HG03457 (cell line): ENCODE results near the gene ZFYVE21.
A peak's percentile ranks its signal among the peaks of the same experiment; 100 is the strongest.

ENCODE experiments used
- ATAC-seq: cut with Tn5 transposase; IDR thresholded peaks from one replicate; pipeline ENCODE4 v1.9.1; 2021; ENCODE audit warnings: moderate number of reproducible peaks; ENCODE audit not compliant: unreplicated experiment

The ZFYVE21 gene

DNA sequence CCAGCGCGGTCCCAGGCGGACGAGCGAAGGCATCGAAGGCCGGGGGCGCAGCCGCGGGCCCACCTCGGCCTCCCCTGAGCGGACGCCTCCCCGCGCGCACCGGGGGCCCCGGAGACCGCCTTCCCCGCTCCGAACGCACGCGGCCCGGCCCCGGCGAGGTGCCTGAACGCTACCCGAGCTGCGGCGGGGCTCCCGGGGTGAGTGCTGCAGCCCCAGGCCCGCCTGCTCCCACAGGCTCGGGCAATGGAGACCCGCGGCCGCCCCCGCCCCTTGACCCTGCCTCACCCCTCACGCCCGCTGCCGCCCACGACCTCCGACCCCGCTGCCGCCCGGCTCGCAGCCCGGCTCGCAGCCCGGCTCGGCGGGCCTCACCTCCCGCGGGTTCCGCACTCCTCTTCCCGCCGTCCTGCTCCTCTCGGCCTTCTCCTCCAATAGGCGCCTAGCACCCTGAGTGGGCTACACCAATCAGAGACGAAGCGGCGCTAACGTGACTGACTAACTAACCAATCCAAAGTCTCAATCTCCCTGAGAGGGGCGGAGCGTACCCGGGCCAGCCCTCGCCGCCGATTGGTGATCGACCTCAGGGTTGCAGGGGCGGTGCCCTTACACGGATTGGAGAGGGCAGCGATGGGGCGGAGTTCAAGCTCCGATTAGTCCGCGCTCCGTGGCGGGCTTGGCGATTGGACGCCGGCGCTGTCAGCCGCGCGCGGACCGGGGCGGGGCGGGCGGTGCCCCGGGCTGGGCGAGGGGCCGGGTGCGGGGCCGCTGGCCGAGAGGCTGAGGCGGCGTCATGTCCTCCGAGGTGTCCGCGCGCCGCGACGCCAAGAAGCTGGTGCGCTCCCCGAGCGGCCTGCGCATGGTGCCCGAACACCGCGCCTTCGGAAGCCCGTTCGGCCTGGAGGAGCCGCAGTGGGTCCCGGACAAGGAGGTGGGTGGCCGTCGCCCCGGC lies at the start of gene ZFYVE21, which contains the start of gene XRCC3:
Gene ZFYVE21, plus strand, starts transcription at position 759 of the 949 bp plus-strand sequence. Its CDS starts 32 bp downstream, at position 791.
Gene XRCC3, minus strand, starts transcription at position 400 of the 949 bp plus-strand sequence. CDS start 4,364 bp downstream, outside the sequence.
- peak; percentile 89 for ATAC-seq

DNA sequence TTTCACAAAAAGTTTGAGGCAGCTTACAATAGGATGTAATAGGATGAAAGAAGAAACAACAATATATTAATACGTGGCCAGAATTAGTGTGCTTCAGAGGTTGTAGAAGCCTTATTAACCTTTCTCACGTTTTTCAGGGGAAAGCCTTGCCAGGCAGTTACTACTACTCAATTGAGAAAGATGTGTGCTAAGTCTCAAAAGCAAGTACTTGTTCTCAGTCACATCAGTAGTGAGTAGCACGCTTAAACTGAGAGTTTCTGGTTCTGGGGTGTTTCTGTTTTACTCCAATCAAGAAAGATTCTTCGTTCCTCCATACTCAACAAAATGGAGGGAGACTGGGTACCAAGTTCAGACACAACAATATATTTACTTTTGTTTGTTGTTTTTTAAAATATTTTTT lies 47.9 kb upstream of the ZFYVE21 start:
- no peak for ATAC-seq

GRCh38 chr14:103668117-103668516 lies 47.5 kb upstream of the ZFYVE21 start:
- ATAC-seq = no peak

GRCh38 chr14:103669370-103669769 lies 46.2 kb upstream of the ZFYVE21 start:
- no peak for ATAC-seq

- ATAC-seq = no peak
Observed at GRCh38 chr14:103671911-103672310, 43.7 kb upstream of the ZFYVE21 start.

GRCh38 chr14:103675957-103676356 lies 39.7 kb upstream of the ZFYVE21 start:
- ATAC-seq = no peak

- ATAC-seq = no peak
Observed at GRCh38 chr14:103676881-103677675, 38.5 kb upstream of the ZFYVE21 start.

GRCh38 chr14:103679351-103679750 lies 36.3 kb upstream of the ZFYVE21 start:
- ATAC-seq = no peak

DNA sequence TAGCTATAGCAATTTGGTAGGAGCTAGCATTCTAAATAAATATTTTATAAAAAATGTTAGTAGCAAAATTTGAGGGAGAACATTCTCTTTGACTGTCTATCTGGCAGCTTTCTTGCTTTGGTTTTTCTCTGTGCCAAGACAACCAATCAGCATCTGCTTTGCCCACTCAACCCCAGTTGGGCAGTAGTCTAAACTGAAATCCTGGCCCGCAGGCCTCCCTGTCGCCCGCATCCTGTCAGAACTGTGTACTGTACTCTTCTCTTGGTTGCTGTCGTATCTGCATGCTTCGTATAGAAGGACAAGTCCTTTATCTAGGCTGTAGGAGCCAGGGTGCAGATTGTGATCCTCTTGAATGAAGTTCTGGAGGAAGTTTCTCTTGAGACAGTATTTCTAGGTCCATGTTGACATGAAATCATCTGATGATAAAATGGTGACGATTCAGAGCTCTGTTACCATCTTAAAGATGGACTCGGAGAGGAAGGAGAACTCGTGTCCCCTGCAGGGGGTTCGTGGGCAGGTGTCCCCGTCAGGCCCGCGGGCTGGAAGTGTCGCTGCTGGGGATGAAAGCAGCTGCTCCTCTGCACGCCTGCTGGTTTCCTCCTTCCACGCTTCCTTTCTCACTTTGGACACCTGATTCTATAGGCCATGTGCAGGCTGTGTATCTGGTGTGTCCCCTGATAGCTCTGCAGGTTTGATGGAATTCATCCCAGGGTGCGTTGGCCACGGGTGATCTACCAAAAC lies 34.9 kb upstream of the ZFYVE21 start:
- ATAC-seq = no peak

- no peak for ATAC-seq
Observed at GRCh38 chr14:103683139-103683538, 32.5 kb upstream of the ZFYVE21 start.

DNA sequence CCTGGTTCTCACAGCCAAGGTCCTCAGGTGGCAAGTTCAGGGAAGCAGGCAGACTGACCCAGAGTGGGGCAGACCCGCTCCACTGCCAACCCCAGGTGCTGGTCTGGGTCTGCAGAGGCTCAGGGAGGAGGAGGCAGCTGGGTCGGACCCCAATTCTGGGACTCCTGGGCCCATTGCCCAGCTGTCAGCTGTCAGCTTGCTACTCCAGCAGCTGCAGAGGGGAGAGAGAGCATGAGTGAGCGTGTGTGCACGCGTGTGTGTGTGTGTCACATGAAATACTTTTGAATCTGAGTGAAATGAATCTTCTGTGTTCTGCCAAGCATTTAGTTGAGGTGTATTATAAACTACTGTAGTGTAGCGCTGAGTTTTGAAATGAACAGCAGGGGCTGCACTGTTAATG lies 31.1 kb upstream of the ZFYVE21 start:
- ATAC-seq = no peak

- ATAC-seq = no peak
Observed at GRCh38 chr14:103684871-103685270, 30.7 kb upstream of the ZFYVE21 start.

DNA sequence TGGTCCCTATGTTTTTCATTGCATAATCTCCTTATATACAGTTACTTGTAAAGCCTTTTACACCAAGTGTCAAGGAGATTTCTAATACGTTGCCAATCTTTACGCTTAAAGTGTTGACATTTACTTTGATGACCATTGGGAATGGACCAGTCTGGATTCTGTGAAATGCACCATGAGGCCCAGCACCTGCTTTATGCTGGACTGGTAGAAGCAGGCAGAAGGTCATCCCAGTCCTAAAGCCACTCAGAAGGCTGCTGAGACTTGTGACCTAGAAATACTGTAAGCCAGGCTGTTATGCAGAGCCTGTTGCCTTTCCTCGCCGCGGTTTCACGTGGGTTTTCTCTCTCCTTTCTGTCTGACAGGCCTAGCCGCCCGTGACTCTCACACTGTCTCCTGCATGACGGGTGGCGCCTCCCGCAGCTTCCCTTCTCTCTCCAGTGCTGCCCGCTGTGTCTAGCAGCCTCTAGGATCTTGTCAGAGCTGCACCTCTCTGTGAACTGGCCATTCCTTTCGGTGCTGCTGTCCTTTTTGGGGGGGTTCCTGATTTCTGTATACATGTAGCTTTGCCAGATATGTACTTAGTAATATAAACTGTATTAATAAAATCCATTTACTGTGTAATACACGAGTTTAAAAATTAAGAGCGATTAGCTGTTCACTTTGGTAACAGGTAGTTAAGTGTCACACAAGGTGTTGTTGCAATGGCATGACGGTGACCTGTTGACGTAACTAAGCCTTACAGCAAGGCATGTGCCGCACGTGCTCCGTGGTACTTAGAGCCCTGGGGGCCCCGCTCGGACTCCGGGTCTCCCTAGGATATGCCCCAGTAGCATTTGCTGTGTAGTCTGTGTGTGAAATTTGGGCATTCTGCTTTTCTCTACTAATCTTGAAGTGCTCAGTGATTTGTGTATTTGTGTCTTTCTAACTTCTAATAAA lies 30.1 kb upstream of the ZFYVE21 start:
- ATAC-seq = no peak

DNA sequence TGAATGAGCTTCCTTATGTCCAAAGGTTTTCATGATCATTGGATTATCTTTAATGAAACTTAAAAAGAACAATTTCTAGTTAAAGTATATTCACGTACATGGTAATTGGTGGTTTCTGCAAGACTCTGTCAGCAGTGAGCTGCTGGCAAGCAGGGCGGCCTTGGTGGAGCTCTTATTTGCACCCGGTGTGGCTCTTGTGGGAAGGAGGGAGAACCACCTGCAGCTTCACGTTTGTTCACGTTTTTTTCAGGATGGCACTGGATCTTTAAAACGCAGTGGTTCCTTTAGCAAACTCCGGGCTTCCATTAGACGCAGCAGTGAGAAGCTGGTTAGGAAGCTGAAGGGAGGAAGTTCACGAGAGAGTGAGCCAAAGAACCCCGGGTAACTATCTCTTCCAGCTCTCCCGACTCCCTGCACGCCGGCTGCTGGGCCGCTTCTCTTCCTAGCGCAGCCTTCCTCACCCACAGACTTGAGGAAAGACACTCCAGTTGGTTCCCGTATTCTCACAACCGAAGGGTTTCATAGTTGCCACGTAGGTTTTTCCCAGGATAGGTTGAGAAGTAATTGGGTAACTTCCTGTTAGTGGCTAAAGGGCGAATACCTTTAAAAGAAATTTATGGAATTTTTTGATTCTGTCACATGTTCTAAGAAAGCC lies 28.7 kb upstream of the ZFYVE21 start:
- no peak for ATAC-seq

DNA sequence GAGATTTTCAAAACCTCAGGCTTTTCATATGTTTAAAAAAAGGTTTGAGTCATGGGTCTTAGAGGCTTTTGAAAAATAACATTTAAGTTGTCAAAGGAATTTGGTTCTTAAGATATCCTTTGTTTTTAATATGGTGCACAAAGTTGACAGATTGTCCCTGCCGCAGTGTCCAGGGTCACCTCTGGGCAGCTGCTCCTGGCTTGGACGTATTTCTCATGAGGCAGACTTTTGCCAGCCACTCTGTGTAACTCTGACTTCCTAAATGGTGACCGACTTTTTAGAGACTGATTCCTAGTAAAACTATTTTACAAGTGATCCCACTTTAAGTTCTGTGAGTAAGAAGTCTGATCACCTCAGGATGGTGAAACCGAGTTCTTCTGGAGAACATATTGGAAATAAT lies 27.9 kb upstream of the ZFYVE21 start:
- ATAC-seq = no peak

GRCh38 chr14:103688441-103688840 lies 27.2 kb upstream of the ZFYVE21 start:
- ATAC-seq = no peak

GRCh38 chr14:103688906-103689902 lies 26.4 kb upstream of the ZFYVE21 start:
- ATAC-seq = no peak

- ATAC-seq = no peak
Observed at GRCh38 chr14:103690332-103690731, 25.3 kb upstream of the ZFYVE21 start.
